ENCODE data around the gene ARHGAP12. TPM values are rescaled to one million over a fixed set of nuclear protein-coding genes. Genes with fewer than 3 reads are reported as not detected.
A peak's percentile ranks its signal among the peaks of the same experiment; 100 is the strongest.

ARHGAP12 gene
- polyA plus RNA-seq, 1 of the 3 experiments (the other 2 are of a cell fraction), result 8.6 TPM

GRCh38 chr10:31978156-31978483 lies 49.5 kb upstream of the ARHGAP12 start:
- ChIA-PET POLR2A (no interaction called here), CTCF (interaction anchor here (1.5 kb wide), 1 partner anchor 116 kb away, joined by 3 read pairs; no protein-coding TSS in a partner anchor)
- Histone ChIP-seq H2AFZ (ENCODE audit: low read depth) (no peak overlapping the region; the same call in 1 of the 2 replicates), H3K4me3 (ENCODE audit: low read depth in 2 of 2, low read length in 1 of 2) (no peak overlapping the region), H3K4me2 (no peak overlapping the region), H3K9ac (no peak overlapping the region), H3K4me1 (ENCODE audit: control insufficient read depth in 1 of 2, insufficient read depth in 2 of 2, low read depth in 1 of 2, low read length in 1 of 2) (peaks cover 0 to 13% of the 10 kb centered on the region in 2 experiments; a peak in 1 of 4 replicates), H4K20me1 (ENCODE audit: insufficient read depth) (no peaks in the 10 kb centered on the region), H3F3A (replicated peaks; ENCODE audit: insufficient read depth) (no peaks in the 10 kb centered on the region), H3K27me3 (ENCODE audit: insufficient read depth) (no peaks in the 10 kb centered on the region), H3K9me3 (no peaks in the 10 kb centered on the region), H3K27ac (ENCODE audit: low read depth in 2 of 2, low read length in 1 of 2) (peak overlapping the region in 1 of 2 experiments; percentile 18; a peak in 1 of 4 replicates), H3K79me2 (ENCODE audit: insufficient read depth) (no peaks in the 10 kb centered on the region), H3K9me2 (no peaks in the 10 kb centered on the region), H3K36me3 (replicated peaks in 1 of 2; ENCODE audit: control insufficient read depth in 1 of 2, insufficient read depth in 2 of 2, low read length in 1 of 2) (no peaks in the 10 kb centered on the region)
- TF ChIP-seq JUND (IDR thresholded peaks at IDR 0.05), result no peak
- TF ChIP-seq RAD21 (IDR thresholded peaks at IDR 0.05; ENCODE audit: low read length), result no peak
- TF ChIP-seq NFIC (IDR thresholded peaks at IDR 0.05; ENCODE audit: borderline replicate concordance), result no peak
- no peak for TF ChIP-seq GABPA (IDR thresholded peaks at IDR 0.05; ENCODE audit: low read depth)
- no peak for TF ChIP-seq RFX5 (IDR thresholded peaks at IDR 0.05; ENCODE audit: low read length)
- no peak for TF ChIP-seq GATA2 (CRISPR knock-in tag; IDR thresholded peaks at IDR 0.05)
- no peak for TF ChIP-seq FOXJ3 (CRISPR knock-in tag; IDR thresholded peaks at IDR 0.05)
- TF ChIP-seq ELF1 (IDR thresholded peaks at IDR 0.05), result no peak
- no peak for TF ChIP-seq RCOR1 (IDR thresholded peaks at IDR 0.05; ENCODE audit: low read length)
- TF ChIP-seq FOXM1 (IDR thresholded peaks at IDR 0.05; ENCODE audit: low read depth), result no peak
- TF ChIP-seq MAX (IDR thresholded peaks at IDR 0.05; ENCODE audit: low read depth), result no peak
- TF ChIP-seq SMC3 (IDR thresholded peaks at IDR 0.05; ENCODE audit: low read depth, low read length), result no peak
- TF ChIP-seq USF2 (IDR thresholded peaks at IDR 0.05; ENCODE audit: borderline replicate concordance, low read depth, low read length), result no peak
- no peak for TF ChIP-seq CTCF (IDR thresholded peaks at IDR 0.05)
- no peak for TF ChIP-seq PBX3 (IDR thresholded peaks at IDR 0.05)
- WGBS (ENCODE audit: low lambda C conversion rate), result 68% methylated on average over 2 of the region's 2 CpGs
- DNase-seq, result no peak
